SK-N-DZ (cell line): ENCODE data around the gene SIPA1L2.
A peak's percentile ranks its signal among the peaks of the same experiment; 100 is the strongest.

Experiments
- DNase-seq: peaks from one replicate; pipeline ENCODE4 v3.0.0-alpha.2; 2015; ENCODE audit warnings: low spot score

Gene SIPA1L2

DNA sequence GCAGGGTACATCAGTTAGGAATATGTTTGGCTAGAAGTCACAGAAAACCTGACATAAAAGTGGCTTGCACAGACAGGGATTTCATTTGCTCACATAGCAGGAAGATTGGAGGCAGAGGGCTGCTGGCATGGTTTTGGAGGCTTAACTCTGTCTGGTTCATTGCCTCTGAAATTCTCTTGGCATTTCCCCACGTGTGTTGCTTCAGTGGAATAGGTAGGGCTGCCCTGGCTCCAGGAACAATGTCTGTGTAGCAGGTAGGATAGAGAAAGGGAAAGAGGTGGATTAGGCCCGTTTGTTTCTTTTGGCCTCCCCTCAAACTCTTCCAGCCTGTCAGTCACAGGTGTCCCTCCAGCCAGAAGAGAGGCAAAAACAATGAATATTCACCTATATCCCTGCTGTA is 20.5 kb upstream of the SIPA1L2 start:
- no peak for DNase-seq

- no peak for DNase-seq
Measured at GRCh38 chr1:232648316-232648715, 18.4 kb upstream of the SIPA1L2 start.

DNA sequence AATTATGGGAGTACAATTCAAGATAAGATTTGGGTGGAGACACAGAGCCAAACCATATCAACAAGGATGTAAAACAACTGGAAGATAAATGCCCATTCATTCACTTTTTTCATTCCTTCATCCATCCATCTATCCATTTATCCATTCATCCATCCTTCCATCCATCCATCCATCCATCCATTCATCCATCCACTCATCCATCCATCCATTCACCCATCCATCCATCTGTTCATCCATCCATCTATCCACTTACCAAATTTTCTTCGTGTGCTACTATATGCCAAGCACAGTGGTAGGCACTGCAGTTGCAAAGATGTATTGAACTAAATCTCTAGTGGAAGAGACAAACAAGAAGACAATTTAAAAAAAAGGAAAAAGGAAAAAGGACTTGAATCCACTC is 14.3 kb upstream of the SIPA1L2 start:
- no peak for DNase-seq

- no peak for DNase-seq
Measured at GRCh38 chr1:232643251-232643650, 13.3 kb upstream of the SIPA1L2 start.

- no peak for DNase-seq
Measured at GRCh38 chr1:232641507-232641906, 11.6 kb upstream of the SIPA1L2 start.

DNA sequence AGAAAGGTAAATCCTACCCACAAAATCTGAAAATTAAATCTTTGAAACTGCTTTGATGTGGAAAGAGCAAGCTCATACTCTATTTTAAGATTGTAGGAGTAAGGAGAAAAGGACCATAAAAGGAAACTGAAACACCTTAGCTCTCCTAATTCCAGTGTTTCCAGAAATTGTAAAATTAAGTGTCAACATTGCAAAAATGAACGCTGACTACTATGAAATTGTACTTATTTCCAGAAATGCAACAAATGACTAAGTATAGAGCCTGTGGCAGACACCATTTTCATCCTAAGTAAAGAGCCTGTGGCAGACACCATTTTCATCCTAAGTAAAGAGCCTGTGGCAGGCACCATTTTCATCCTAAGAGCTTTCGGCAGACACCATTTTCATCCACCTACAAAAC is 6.9 kb upstream of the SIPA1L2 start:
- no peak for DNase-seq

- DNase-seq: peak; percentile 61
Measured at GRCh38 chr1:232635778-232636356, 5.9 kb upstream of the SIPA1L2 start.

GRCh38 chr1:232635279-232635678 is 5.3 kb upstream of the SIPA1L2 start:
- DNase-seq: no peak

DNA sequence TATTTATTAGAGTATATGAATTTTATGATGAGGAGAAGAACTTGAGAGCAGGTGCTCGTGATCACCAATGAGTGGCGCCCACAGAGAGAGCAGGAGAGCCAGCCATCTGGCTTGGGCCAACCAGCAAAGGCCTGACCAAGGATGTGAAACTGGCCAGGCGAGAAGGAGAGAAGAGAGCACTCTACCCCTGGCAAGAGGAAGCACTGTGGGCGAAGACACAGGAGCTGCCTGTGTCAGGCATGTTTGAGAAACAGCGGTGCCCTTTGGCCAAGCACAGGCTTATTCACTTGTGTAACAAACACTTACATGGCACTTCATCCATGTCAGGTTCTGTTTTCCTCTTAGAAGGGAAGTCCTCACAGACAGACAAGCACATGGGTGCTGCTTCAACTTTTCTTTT is 4.2 kb upstream of the SIPA1L2 start:
- no peak for DNase-seq

DNA sequence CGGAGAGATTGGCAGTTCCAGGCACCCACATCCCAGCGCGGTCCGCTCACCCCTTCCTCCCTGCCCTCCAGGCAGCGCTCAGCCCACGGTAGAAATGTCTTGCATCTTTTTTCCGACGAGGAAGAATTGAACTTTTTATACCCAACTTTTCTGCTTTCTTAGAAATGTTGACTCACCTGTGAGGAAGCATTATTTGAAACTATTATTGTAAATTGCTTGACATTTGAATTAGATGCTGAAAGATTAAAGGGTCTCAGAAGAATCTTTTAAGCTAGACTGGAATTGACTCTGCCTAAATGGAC is 912 bp upstream of the SIPA1L2 start:
- DNase-seq: no peak

DNA sequence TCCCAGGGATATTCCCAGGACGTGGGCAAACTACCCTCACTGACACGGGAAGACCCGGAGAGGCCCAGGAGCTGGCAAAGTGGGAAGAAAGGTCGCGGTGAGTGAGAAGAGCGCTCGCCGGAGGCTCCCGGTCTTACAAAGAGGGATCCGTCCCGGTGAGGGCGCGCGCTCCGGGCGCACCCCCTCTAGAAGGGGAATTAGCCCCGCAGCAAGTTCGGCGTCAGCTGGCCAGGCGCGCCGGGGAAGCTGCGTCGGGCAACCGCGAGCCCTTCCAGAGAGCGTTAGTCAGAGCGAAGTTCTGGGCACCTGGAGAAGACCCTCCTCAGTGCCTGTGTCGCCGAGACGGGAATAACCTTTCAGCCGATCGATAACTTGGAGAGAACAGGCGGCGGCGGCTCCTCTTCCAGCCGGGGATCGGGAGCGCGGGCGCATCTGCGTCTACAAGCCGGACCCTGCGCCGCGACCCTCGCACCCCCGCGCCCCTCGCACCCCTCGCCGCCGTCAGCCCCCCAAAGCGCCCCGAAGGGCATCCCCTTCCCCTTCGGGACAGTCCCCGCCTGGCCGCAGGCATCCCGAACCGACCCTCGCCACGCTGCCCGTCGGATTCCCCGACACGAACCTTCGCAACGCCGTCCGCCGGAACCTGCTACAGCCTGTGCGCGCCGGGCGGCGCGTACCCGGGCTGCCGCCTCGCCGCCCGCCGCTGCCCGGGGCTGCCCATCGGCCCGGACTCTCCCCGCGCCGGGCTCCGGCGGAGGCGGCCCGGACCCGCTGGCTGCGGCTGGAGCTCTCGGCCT is 485 bp downstream of the SIPA1L2 start:
- peak; percentile 45 for DNase-seq

- DNase-seq: no peak
Measured at GRCh38 chr1:232628335-232629249, 1.3 kb downstream of the SIPA1L2 start.

- DNase-seq: peak; percentile 50
Measured at GRCh38 chr1:232627645-232628334, 2.1 kb downstream of the SIPA1L2 start.

DNA sequence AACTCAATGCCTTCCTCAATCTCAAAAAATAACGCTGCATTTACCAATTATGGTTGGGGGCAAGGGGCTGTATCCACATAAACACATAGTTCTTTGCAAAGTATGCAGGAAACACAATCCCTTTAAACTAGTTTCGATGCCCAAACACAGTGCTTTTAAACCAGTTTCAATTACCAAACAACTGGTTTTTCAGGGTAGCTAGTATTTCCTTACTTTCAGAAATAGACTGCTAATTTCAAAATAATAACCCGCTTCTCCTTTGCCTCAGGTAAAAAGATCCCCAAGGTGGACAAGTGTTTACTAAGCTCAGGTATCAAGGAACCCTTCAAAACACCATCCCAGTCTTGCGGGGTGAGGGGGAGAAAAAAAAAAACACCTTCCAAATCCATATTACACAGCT is 2.8 kb downstream of the SIPA1L2 start:
- DNase-seq: no peak

DNA sequence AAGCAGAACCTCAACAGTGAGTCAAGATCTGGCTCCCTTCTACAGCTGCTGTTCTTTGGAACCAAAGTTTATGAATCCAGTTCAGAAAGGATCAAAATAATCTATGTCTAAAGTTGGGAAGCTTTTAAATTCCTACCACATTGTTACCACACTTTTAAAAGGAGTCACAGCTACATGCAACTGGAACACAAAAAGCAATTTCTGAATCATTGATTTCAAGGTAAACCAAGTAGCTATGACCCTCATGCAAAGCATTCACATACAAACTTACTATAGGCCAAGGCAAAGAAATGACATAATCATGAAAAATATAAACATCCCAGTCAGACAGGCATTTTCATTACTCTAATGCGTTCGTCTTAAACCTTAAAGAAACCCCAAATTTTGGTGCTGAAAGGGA is 3.5 kb downstream of the SIPA1L2 start:
- no peak for DNase-seq

- DNase-seq: no peak
Measured at GRCh38 chr1:232625319-232625868, 4.5 kb downstream of the SIPA1L2 start.

- DNase-seq: no peak
Measured at GRCh38 chr1:232624546-232625281, 5.2 kb downstream of the SIPA1L2 start.

- DNase-seq: no peak
Measured at GRCh38 chr1:232622981-232623380, 7.0 kb downstream of the SIPA1L2 start.

- DNase-seq: no peak
Measured at GRCh38 chr1:232622378-232622777, 7.6 kb downstream of the SIPA1L2 start.

GRCh38 chr1:232621050-232621449 is 8.9 kb downstream of the SIPA1L2 start:
- no peak for DNase-seq
